ENCODE data around the gene RAB35.

The RAB35 gene

DNA sequence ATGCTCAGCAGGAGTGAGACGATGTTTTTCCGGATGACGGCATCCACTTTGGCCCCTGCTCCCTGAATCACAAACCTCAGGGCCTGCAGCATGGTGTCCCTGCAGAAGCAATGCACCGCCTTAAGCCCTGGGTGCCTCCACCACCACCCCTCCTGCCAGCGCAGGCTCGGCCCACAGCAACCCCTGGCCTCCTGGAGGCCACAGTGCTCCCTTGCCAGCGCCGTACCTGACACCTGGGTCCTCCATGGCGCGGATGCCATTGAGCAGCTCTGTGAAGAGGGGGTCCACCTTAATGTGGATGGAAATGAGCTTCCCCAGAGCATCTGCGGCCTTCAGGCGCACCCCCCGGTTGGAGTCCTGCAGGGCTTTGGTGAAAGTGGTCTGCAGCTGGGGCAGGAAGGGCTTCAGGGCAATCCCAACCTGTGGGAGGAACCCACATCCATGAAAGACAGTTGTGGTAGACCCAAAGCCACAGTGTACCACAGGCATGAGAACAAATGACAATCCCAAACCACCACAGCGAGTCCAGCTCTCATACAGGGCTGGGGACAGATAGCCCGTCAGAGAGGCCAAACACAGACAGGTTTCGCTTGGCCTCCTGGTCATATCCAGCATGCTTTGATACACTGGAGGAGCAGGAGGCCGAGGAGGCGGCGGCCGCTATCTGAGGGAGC is 17.9 kb upstream of the RAB35 start:
- in situ Hi-C loops (cut with HindIII; ENCODE audit: low sequenced_read_pairs): no loop called here

DNA sequence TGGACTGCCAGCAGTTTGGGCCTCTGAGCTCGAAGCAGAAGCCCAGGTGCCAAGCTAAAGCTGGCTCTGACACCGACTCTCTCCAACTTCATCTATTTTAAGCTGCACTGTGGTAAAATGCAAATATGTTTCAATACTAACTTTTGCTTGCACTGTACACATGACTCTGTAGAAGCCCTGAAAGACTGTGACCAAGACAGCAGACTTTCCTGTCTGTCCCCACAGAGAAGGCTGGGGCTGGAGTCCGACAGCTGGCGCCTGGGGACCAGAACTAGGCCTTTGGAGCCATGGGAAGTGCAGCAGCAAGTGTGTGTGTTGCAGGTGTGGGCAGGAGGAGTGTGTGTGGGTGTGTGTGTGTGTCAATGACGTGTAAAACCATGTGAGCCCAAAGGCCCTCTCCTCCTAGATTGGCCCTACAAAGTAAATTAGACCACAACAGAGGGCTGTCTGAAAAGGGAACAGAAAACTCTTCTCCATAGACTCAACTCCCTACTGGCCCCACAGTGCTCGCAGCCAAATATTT is 16.4 kb upstream of the RAB35 start:
- in situ Hi-C loops (cut with HindIII; ENCODE audit: low sequenced_read_pairs): no loop called here

DNA sequence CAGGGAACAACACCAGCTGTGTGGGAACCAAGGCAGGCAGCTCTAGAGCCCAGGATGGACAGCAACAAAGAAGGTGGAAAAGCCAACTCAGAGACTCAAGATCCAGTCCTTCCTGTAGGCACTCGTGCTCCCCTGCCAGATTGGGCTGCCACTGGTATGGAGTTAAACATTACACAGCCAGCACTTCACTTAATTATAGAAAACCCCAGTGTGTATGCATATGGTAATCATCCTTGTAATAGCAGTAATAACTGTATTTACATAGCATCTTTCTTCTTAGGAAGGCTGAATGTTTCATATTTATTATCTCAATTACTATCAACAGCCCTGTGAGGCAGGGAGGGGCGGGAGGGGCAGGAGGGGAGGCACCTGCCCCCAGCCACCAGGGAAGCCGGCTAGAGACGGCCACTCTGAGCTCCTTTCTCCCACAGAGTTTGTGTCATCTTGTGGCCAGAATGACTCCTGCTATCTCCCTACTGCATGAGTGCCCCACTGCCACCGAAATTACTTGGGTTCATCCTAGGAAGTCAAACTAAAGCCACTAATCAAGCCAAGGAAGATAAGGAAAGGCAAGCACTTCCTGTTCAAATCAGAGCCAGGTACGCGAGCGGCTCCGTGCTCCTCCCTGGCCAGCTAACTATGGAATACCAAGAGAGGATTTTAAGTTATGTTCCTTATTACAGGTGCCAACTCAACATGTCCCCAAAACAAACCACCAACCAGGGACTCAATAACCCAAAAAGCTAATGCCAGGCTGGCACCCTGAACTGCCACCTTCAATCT is 15.7 kb upstream of the RAB35 start:
- in situ Hi-C loops (cut with HindIII; ENCODE audit: low sequenced_read_pairs): no loop called here

DNA sequence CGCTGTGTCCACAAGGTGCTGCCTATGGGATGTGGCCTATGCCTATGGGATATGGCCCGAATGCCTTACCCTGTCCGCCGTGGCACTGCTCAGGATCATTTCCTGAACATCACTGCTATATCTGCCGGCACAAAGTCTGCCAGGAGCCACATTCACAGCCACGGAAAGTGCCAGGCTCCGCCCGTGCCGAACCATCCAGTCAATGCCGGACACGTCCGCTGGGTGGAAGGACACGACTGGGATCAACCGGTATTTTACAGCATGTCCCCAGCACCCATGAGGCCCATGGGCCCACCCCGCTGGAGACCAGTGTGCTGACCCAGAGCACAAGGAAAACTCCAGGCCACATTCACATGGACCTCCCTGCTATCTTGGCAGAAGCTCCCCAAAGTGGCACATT is 14.6 kb upstream of the RAB35 start:
- in situ Hi-C loops (cut with HindIII; ENCODE audit: low sequenced_read_pairs): no loop called here

DNA sequence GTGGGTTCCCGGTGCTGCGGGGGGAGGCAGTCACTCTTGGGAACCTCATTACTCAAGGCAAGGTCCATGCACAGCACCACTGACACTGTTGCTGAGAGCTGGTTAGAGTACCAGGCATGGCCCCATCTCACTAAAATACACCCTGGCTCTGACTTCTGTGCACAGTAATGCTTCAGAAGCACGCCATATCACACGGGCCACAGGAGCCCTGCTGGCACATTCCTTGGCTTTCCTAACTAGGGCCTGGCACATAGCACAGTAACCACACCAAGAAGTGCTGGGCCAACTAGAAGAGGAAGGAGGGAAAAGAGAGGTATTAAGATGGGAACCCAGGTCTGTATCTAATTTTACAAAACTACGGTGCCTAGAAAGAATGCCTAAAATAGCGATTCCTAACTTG is 13.5 kb upstream of the RAB35 start:
- in situ Hi-C loops (cut with HindIII; ENCODE audit: low sequenced_read_pairs): no loop called here

DNA sequence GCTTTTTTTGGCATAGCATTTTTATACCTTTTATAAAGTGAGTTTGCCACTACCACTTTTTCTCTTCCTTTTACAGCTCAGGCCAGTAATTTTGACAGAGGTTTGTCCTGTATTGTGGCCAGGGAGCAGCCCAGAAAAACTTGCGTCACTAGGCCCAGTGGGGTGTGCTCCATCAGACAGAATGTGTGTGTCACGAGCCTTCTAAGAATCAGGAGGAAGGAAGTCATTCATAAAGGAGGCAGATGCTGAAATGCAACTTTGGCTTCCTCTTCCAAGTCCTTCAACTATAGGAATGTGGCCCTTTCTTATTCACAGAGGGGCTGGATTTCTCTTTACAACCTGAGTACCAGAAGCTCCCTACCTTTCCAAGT is 10.1 kb upstream of the RAB35 start:
- in situ Hi-C loops (cut with HindIII; ENCODE audit: low sequenced_read_pairs): no loop called here

DNA sequence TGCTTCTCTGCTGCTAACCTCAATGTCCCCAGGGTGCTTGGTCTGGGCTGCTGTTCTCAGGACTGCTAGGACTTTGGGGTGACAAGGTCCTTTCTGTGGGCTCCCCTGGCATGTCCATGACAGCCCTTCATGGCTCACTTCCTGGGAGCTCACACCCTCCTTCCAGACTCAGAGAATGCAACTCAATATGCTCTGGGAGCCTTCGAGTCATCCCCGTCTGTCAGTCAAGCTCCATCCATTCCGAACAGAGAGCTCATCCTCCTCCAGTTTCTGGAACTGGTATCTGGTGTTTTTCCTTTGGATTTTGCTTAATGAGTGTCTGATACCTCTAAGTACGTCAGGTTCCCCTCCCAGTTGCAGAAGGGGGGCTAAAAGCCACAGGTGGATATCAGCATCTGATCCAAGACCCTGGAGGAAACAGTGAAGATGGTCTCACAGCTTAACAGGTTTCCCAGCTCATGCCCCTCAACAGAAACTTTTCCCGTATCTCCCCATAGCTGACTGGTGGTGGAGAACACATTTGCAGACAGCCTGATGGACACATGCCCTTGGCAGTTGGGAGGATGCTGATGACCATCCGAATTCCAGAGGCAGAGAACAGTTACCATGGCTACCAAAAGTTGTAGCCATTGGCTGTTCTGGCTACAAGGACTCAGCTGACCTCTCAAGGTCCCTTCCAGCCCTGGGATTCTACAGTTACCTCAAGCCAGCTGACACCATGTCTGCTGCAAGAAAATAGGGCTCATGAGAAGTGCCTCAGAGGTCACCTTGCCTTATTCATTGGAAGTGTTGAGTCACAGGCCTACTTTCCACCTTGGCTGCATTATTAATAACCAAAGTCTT is 9.5 kb upstream of the RAB35 start:
- in situ Hi-C loops (cut with HindIII; ENCODE audit: low sequenced_read_pairs): no loop called here

DNA sequence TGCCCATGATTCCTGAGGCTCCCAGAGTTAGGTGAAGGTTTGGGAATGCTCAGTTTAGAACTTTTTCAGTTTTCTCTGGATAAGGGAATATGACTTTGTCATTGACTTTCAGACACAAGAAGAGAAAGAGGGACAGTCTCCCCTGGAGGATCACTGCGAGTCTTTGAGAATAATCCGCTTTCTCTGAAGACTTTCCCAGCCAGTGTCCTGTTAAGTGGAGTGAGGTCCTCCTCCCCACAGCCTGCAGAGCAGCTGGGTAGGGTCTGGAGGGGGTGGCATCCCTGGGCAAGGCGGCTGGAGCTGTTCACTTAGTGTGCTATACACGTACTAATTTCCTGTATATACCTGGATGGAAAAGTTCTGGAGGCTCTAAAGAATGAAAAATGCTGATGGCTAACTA is 8.5 kb upstream of the RAB35 start:
- in situ Hi-C loops (cut with HindIII; ENCODE audit: low sequenced_read_pairs): no loop called here

DNA sequence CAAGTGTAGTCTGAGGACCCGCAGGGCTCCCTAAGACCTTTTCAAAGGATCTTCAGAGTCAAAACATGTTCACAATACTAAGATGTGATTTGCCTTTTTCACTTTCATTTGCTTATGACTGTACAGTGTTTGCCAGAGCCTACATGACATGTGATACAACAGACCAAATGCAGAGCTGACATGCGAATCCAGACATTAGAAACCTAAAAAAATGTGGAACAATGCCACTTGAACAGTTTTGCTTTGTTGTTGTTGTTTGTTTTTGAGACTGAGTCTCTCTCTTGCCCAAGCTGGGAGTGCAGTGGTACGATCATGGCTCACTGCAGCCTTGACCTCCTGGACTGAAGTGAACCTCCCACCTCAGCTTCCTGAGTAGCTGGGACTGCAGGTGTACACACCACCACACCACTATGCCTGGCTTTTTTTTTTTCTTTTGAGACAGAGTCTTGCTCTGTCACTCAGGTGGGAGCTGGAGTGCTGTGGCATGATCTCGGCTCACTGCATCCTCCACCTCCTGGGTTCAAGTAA is 5.3 kb upstream of the RAB35 start:
- in situ Hi-C loops (cut with HindIII; ENCODE audit: low sequenced_read_pairs): no loop called here

DNA sequence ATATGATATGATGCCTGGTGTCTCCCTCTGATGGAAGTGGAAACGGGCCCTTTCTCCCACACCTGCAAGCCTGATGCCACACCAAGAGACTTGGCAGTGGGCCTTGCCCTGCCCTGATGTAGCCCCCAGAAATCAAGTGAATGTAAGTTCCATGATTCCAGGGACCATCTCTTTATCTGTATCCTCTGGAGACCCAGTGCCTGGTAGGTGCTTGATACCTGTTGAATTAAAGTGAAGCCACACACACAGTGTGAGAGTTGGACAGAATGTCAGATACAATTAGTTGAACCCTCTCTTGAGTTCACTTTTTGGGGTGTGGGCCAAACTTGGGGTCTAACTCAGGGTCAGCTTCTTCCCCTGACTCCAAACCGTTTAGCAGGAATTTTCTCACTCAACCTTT is 4.8 kb upstream of the RAB35 start:
- in situ Hi-C loops (cut with HindIII; ENCODE audit: low sequenced_read_pairs): no loop called here

DNA sequence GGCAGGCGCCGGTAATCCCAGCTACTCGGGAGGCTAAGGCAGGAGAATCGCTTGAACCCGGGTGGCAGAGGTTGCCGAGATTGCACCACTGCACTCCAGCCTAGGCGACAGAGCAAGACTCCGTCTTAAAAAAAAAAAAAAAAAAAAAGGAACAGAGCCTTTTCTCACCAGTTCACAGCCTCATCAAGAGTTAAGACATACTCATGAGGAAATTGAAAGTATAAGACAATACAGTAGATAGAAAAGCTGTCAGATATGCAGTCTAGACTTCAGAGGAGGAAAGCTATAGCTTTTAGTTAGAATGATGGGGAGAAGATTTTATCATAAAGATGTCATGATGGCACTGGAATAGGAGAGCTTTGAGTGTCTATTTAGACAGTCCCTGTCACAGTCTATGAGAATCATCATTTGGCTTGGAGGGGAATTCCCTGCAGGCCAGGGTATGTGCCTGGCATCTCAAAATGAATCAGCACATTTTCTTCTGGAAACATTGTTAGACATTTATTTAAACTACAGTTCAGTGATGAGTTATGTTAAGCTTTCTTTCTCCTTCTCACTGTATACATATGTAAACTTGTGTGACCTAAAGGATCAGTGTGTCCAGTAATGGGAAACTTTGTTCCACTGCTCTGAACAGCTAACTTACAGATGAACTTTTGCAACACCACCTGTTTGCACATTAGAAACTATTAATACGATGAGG is 2.9 kb upstream of the RAB35 start:
- in situ Hi-C loops (cut with HindIII; ENCODE audit: low sequenced_read_pairs): loop anchor here (10.0 kb wide), 1 partner anchor 75 kb away; no protein-coding TSS in a partner anchor

DNA sequence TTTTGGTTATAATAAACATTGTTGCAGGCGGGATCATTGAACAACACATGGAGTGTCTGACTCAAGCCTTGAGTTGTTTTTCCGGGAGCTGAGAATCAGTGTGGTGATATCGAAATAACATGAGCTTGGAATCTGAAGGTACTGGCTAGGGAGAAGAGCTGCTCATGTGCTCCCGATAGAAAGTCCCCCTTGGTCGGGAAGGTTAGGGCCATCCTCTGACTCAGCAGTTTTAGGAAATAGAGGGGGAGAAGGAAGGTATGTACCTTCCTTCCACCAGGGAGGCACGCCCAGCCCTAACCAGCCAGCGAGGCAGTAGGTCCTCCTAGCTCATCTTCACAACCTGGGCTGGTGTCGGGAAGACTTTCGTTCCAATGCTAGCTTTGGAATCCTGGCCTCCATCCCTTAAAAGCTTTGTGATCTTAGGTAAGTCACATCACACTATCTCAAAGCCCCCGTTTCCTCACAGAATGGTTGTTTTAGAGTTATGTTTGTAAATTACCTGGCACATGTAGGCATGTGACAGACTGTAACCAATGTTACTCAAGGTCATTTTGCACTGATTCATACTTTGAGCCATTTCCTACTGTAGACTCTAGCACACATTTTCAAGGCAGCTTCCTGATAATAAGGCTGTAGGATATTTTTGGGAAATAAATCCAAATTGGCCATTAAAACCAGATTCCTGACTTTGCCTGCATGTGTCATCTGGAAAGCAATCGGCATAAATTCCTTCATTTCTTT is 1.9 kb upstream of the RAB35 start:
- in situ Hi-C loops (cut with HindIII; ENCODE audit: low sequenced_read_pairs): loop anchor here (10.0 kb wide), 1 partner anchor 74 kb away; no protein-coding TSS in a partner anchor

DNA sequence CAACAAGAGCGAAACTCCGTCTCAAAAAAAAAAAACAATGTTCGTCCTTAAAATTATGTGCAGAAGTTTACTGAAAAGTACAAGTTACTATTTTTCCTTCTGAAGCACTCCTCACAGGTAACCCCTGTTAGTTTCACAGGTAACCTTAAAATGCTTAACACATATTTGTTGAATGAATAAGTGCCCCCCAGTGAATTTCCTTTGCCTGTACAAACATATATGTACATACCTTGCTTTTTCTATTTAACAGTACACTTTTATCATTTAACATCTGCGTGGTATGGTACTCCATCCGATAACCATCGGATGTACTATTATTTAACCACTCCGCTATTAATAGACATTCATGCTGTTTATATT is 1.4 kb upstream of the RAB35 start:
- in situ Hi-C loops (cut with HindIII; ENCODE audit: low sequenced_read_pairs): loop anchor here (10.0 kb wide), 1 partner anchor 73 kb away; no protein-coding TSS in a partner anchor

DNA sequence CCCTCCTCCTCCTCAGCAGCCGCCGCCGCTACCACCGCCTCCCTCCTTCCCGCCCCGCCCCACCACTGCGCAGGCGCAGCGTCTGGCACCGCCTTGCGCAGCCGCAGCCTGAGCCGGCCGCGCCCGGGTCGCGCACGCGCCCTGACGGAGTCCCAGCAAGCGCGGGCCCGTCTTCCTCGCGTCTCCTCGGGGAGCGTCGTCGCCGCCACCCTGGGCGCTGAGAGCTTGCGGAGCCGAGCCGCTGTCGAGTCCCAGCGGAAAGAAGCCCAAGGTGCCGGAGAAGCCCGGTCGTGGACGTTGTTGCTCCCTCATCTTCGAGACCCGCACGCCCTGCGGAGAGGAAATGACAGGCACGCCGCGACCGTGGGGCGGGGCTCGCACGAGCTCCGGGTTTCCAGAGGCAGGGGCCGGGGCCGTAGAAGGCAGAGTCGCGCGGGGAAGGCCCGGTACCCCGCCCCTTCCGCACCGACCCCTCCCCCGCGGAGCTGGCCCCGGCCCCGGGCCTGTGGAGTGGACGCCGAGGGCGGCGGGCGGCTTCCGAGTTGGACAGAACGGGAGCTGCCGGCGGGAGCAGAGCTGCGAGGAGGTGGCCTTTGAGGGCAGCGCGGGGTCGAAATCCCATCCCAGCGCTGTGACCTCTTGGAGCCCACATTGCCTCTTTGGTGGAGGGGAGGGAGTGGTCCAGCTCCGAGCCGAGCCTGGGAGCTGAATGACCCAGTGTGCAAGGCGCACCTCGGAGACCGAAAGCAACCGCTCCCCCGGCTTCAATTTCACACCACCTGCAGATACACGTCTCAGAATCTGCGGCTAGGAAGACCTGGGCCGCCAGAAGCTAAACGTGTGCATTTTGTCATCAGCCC is 469 bp upstream of the RAB35 start:
- in situ Hi-C loops (cut with HindIII; ENCODE audit: low sequenced_read_pairs): loop anchor here (10.0 kb wide), 1 partner anchor 72 kb away; no protein-coding TSS in a partner anchor

DNA sequence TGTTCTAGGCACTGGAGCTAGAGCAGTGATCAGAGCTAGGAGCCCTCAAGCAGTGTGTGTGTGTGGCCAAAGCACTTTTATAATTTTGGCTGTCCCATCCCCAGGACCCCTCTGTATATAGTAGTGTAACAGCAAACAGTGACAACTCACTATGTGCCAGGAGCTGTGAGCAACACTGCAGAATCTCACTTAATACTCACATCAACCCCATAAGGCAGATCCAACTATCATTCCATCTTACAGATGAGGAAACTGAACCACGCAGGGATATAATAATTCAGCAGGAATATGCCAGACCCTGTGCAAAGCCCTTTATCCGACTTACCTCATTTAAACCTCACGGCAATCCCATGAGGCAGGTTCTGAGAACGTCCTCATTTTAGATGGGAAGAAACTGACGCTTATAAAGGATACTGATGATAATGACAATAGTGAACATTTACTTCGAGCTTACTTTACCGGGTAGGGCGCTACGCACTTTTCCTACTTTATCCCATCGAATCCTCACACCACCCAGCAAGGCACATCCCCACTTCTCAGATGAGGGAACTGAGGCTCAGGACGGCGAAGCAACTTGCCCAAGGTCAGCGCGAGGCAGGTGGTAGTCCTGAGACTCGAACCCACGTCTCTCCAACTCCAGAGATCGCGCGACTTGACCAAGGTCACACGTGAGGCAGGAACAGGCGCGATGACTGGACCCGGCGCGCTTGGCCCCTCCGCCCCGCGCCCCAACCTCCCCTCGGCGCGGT is 687 bp downstream of the RAB35 start:
- in situ Hi-C loops (cut with HindIII; ENCODE audit: low sequenced_read_pairs): loop anchor here (10.0 kb wide), 1 partner anchor 71 kb away; no protein-coding TSS in a partner anchor

DNA sequence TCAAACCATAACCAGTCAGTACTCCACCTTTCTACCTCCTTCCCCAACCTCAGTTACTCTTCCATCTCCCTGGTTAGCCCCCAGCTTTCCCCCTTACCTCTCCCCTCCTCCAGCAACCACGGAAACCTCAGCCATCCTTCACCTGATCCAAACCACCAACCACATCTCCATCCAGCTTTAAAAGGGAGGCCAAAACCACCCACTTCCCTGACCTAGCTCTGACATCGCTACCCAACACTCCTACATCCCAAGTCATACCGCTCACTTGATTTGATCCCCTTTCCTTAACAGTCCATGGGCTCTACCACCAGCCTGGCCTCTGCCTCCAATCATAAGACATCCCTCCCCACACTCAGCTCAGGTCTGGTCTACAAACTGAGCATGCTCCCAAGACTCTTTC is 1.5 kb downstream of the RAB35 start:
- in situ Hi-C loops (cut with HindIII; ENCODE audit: low sequenced_read_pairs): loop anchor here (10.0 kb wide), 1 partner anchor 70 kb away; no protein-coding TSS in a partner anchor

DNA sequence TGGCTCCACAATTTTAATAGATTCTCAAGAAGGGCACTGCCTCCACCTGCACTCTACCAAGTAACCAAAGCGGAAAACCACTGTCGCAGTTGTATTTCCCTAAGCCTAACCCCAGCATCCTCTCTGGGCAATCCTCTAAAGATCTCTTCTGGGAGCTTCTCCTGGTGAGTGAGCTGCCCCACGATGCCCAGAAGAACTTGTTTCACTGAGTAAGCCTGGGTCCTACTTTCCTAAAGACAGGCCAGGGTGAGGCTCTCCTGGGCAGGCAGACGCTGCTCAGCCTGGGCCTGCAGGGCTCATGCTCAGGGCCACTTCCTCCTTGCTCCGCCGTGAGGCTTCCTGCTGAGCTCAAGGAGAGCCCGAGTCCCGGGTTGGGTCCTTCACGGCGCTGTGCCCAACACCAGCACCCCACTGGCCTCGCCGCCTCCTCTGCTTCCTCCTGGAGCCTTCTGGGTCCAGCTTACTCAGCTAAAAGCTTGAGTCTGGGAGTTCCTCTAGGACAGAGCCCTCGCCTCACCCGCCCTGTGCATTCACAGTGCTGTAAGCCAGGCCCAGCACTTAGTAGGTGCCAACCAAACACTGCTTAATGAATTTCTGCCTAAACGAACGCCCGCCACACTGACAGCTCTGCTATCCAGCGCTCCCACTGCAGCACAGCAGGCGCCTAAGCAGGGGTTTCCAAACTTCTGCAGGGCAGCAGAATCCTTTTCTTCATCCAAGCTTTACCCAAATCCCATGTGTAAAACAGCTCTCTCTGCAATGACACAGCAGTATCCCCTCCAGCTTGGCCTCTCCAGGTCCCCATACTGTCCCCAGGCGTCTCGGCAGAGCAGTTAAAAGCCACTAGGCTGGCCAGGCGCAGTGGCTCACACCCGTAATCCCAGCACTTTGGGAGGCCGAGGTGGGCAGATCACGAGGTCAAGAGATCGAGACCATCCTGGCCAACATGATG is 5.7 kb downstream of the RAB35 start:
- in situ Hi-C loops (cut with HindIII; ENCODE audit: low sequenced_read_pairs): loop anchor here (10.0 kb wide), 1 partner anchor 66 kb away; no protein-coding TSS in a partner anchor

Data from endothelial cell of hepatic sinusoid (primary cell).